Left colon (tissue), 2 donors: ENCODE results near the gene GALNT17. TPM values are rescaled to one million over a fixed set of nuclear protein-coding genes. Genes with fewer than 3 reads are reported as not detected.
"Not testable (repeated sequence)": the region's sequence is repeated elsewhere in the genome, so short reads cannot be mapped to it uniquely, and the experiment has no call there.

Source experiments
- ATAC-seq: fragments of 200-7000 bp; cut with Tn5 transposase; one replicate; pipeline ENCODE4 v1.9.1; 2020; ENCODE audit warnings: mild to moderate bottlenecking, moderate library complexity
- DNase-seq, 2 donors: peaks; one replicate each; pipeline ENCODE4 v3.0.0-alpha.2; 2020
- intact Hi-C, 2 donors: fragments of 100-400 bp; cut with DNase I in 1 of 2; cut with micrococcal nuclease in 1 of 2; formaldehyde crosslinking; loops; one replicate each; pipeline versions ENCODE4 v1.11.2 to v1.14.0; 2022; cut with DNase I, micrococcal nuclease
- total RNA-seq, 2 donors: library from RNA; stranded (reverse); fragmentation: NEBNext Ultra II Directional; extraction: Animal tissue kit (Norgen Biotek cat#: 25700); gene quantifications; one replicate each; pipeline ENCODE4 v1.2.1, GENCODE V29; 2021
- donor health status: DM: no; HTN: no; CAD: no.
- donor health status: DM: yes; HTN: yes; CAD: no.

Gene GALNT17
- total RNA-seq, 2 donors from 2014 or later = 0.37 to 2.8 TPM

DNA sequence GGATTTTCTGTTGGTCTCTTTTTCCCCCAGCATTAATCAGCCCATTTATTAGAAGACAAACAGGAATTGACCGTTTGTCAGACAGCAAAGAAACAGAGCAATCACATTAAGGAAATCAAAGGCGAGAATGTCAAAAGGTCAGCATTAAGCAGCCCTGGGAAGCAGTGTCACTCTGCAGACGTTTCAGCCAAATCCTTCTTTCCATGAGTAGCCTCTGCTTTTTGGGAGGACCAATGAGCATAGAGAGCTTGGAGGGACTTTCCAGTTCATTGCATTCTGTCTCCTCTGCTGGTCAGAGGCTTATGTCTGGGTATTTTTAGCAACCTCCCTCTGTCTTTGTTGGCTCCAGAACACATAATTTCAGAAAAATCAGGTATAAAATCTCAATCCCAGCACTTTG, 481.4 kb downstream of the GALNT17 start:
- ATAC-seq (no peak), DNase-seq (no peak)
- intact Hi-C loops = no loop called here

- ATAC-seq (no peak), DNase-seq (no peak)
- intact Hi-C loops = no loop called here
These were observed 483.1 kb downstream of the GALNT17 start for GRCh38 chr7:71615017-71615416.

- no peak for DNase-seq
- no peak for ATAC-seq
- intact Hi-C loops = no loop called here
These were observed 484.3 kb downstream of the GALNT17 start for GRCh38 chr7:71616217-71616616.

GRCh38 chr7:71618278-71618677, 486.3 kb downstream of the GALNT17 start:
- no peak for ATAC-seq
- intact Hi-C loops = no loop called here
- DNase-seq = no peak

- DNase-seq (no peak), ATAC-seq (no peak)
- intact Hi-C loops = no loop called here
These were observed 493.6 kb downstream of the GALNT17 start for GRCh38 chr7:71625545-71625944.

- DNase-seq = no peak
- intact Hi-C loops = no loop called here
- no peak for ATAC-seq
These were observed 494.3 kb downstream of the GALNT17 start for GRCh38 chr7:71626206-71626605.

DNA sequence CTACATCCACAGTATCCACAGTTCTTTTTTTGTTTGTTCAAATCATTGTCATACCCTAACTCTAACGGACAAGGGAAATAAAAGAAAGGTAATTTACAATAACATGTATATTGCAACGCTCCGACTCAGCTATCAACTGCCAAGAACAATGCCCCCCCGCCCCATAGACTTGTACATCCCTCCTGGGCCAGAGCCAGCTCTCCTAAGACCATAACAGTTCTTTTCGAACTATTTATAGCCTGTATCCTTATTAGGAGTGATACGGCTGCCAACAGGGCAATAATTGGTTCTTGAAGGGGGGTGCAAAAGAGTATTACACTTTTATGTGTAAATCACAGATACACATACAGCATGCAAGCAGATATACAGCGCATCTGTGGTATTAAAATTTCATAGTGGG, 495.7 kb downstream of the GALNT17 start:
- no peak for ATAC-seq
- intact Hi-C loops = no loop called here
- peak in 1 of 2 donors; percentile 8 for DNase-seq

- ATAC-seq (no peak), DNase-seq (no peak)
- intact Hi-C loops = no loop called here
These were observed 498.6 kb downstream of the GALNT17 start for GRCh38 chr7:71630516-71630915.

GRCh38 chr7:71633551-71634008, 501.6 kb downstream of the GALNT17 start:
- ATAC-seq (no peak), DNase-seq (no peak)
- intact Hi-C loops = no loop called here

GRCh38 chr7:71635849-71636248, 503.9 kb downstream of the GALNT17 start:
- DNase-seq, ATAC-seq, intact Hi-C loops: not testable (repeated sequence)

- ATAC-seq = no peak
- intact Hi-C loops = no loop called here
- no peak for DNase-seq
These were observed 504.4 kb downstream of the GALNT17 start for GRCh38 chr7:71636329-71636728.

GRCh38 chr7:71637578-71637977, 505.6 kb downstream of the GALNT17 start:
- DNase-seq = no peak
- ATAC-seq = no peak
- intact Hi-C loops = no loop called here

GRCh38 chr7:71638108-71638507, 506.2 kb downstream of the GALNT17 start:
- ATAC-seq (no peak), DNase-seq (no peak)
- intact Hi-C loops = no loop called here

DNA sequence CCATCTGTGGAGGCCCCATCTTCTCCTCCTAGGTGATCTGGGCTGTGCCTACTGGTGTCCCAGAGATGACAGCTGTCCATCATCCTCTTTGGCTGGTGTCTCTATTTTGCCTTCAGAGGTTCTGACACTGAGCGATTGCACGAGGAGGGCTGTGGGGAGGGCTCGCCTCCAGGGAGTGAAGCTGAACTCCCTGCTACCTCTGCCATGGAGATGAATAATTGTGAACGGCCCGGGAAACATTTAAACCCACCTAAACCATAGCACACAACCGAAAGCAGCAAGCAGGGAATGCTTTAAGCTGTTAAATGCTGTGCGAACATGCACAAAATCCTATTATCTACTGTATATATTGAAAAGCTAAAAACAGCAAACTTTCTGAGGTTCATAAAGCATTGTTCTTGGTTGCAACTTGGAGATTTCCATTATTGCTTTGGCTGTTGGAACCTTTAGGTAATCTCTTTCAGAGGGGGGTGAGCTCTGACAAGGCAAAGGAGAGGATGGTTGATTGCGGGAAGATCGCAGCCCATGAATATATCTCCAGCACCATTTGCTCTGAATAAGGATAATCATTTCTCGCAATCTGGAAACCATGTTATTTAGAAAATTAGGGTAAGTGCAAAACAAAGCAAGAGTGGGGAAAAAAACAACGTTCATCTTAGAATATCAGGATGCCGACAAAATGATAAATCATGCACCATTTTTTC, 507.6 kb downstream of the GALNT17 start:
- no peak for DNase-seq
- no peak for ATAC-seq
- intact Hi-C loops = no loop called here

GRCh38 chr7:71643031-71643430, 511.1 kb downstream of the GALNT17 start:
- intact Hi-C loops, DNase-seq, ATAC-seq: not testable (repeated sequence)

- ATAC-seq (no peak), DNase-seq (no peak)
- intact Hi-C loops = no loop called here
These were observed 513.9 kb downstream of the GALNT17 start for GRCh38 chr7:71645836-71646235.

DNA sequence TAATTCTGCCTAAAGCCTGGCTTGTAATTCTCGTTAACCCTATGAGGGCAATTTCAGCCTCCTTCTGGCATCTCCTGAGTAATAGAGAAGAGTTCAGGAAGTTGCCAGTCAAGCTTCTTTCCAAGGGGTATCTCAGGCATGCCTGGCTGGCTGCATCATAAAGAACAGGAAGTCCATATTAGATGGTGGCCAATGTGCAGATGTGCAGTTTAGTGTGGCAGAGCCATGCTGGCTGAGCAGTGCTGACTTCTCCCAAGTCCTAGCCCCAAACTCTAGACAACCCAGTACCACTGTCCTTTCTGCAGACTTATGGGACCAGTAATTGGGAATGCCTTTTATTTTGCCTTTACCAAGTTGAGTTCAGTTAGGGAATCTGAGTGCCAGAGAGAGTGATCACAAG, 517.9 kb downstream of the GALNT17 start:
- ATAC-seq (no peak), DNase-seq (no peak)
- intact Hi-C loops = no loop called here

DNA sequence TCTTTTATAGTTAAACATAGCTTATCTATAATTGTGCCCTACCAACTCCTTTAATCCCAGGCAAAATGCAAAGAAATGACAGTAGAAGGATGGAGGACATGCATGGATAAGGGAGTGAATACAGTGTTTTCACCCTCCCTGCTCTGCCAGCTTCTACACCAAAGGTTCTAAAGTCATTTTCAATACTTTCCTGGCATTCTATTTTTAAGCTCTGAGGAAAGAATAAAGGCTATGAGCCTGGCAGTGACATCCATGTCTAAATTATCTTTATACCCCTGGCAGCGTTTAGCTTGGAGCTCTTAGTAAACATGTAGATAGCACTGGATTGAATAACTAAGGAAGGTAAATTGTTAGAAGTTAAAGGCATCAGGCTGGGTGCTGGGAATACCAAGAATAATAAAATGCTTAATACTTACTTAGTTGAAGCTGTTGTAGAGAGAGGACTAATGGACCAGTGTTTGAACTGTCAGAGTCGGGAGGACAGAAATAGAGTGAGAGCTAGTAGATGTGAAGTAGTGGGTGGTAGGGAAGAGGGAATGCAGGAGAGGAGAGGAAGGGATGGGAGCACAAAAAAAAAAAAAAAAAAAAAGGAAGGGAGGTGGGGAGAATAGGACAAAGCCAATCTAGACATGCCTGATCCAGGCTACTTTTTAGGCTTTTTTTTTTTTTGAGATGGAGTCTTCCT, 518.9 kb downstream of the GALNT17 start:
- intact Hi-C loops = no loop called here
- DNase-seq (no peak), ATAC-seq (no peak)

GRCh38 chr7:71652510-71652909, 520.6 kb downstream of the GALNT17 start:
- ATAC-seq = no peak
- intact Hi-C loops = no loop called here
- DNase-seq = no peak

DNA sequence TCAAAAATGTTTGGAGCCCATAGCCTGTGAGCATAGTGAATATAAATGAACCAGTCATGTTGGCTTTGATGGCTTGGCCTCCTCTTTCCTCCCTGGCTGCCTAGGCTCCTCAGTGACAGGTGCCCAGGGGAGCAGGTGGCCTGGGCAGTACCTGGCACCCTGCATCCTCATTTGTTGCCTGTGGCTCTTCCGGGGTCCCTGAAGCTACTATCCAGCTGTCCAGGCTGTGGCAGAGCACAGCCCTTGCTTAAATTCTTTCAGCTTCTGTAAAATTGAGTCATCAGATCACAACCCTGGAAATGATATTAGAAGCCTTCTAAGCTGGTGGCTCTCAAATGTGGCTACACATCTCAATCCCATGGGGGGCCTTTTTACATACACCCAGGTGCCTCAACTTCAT, 525.4 kb downstream of the GALNT17 start:
- ATAC-seq (no peak), DNase-seq (no peak)
- intact Hi-C loops = no loop called here

GRCh38 chr7:71659622-71660021, 527.7 kb downstream of the GALNT17 start:
- intact Hi-C loops = no loop called here
- ATAC-seq (no peak), DNase-seq (no peak)
